SK-N-MC (cell line): ENCODE measurements around the gene PSPN.

Experiments used
- EZH2 ChIP-seq: fragments of 200-600 bp; sonication (generic); IDR thresholded peaks from one replicate; pipeline ENCODE4 v1.6.1; 2017; ENCODE audit warnings: antibody characterized with exemption
- FOXP2 ChIP-seq: optimal IDR thresholded peaks from 2 replicates; pipeline ENCODE3; 2011; ENCODE audit warnings: mild to moderate bottlenecking, moderate library complexity; ENCODE audit not compliant: insufficient read depth; ENCODE audit errors: extremely low read length, control extremely low read depth
- POLR2AphosphoS5 ChIP-seq: IDR thresholded peaks from 2 replicates; pipeline ENCODE4 v1.6.1; 2012; ENCODE audit warnings: mild to moderate bottlenecking, low read depth, low read length, borderline replicate concordance

DNA sequence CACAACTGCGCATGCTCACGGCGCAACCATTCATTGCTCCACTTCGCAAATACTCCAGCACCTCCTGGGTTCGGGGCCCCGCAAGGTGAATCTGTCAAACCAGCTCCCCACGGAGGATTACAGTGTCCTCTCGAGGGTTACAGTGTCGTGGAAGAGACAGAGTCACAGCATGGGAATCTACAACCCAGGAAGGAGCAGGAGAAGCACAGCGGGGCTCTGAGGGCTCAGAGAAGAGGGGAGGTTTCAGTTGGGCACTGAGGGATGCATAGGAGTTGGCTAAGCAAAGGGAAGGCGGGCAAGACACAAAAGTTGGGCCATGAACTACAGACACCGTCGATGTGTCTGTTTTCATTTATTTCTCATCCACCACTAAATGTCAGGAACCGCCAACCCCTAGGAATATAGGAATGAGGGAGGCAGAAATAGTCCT lies 18.3 kb upstream of the PSPN start:
- TF ChIP-seq POLR2AphosphoS5 (peak; percentile 40), FOXP2 (no peak), EZH2 (no peak)
